Kidney (tissue), 14 donors: ENCODE measurements around the gene REEP6. TPM values are rescaled to one million over a fixed set of nuclear protein-coding genes. Genes with fewer than 3 reads are reported as not detected.
"Not testable (repeated sequence)": the region's sequence is repeated elsewhere in the genome, so short reads cannot be mapped to it uniquely, and the experiment has no call there.

ENCODE experiments used
- DNase-seq, 5 donors: peaks; one replicate each; pipeline ENCODE4 v3.0.0-alpha.2; 2013 to 2020
- FAIRE-seq: peaks from 2 replicates; lab custom pipeline; 2012; peaks lifted over from hg19 to GRCh38; lab: Jason Lieb, UNC
- H3K27ac ChIP-seq, 2 donors: one replicate each; pipeline ENCODE4 v1.7.0; 2013; ENCODE audit warnings: low read depth in 2 of 2, low read length in 2 of 2, inconsistent platforms in 1 of 2
- H3K27me3 ChIP-seq: one replicate; pipeline ENCODE4 v1.7.1; 2013; ENCODE audit warnings: low read length, inconsistent platforms; ENCODE audit not compliant: control insufficient read depth, insufficient read depth
- H3K36me3 ChIP-seq, 3 donors: one replicate each; pipeline versions ENCODE4 v1.7.0 to v1.7.1; 2013; ENCODE audit warnings: low read length in 3 of 3, control low read depth in 1 of 3, inconsistent platforms in 1 of 3; ENCODE audit not compliant: insufficient read depth in 3 of 3, control insufficient read depth in 2 of 3
- H3K4me1 ChIP-seq, 3 donors: one replicate each; pipeline versions ENCODE4 v1.7.0 to v1.7.1; 2013; ENCODE audit warnings: low read length in 3 of 3, inconsistent platforms in 1 of 3, low read depth in 1 of 3; ENCODE audit not compliant: control insufficient read depth in 2 of 3, insufficient read depth in 2 of 3
- H3K4me3 ChIP-seq, 3 donors: one replicate each; pipeline versions ENCODE4 v1.7.0 to v1.8.1; 2013; ENCODE audit warnings: low read length in 3 of 3, control low read depth in 1 of 3, inconsistent platforms in 1 of 3
- H3K9ac ChIP-seq, 3 donors: one replicate each; pipeline versions ENCODE4 v1.7.0 to v1.7.1; 2013; ENCODE audit warnings: low read length in 3 of 3, control low read depth in 1 of 3, inconsistent platforms in 1 of 3
- H3K9me3 ChIP-seq, 3 donors: one replicate each; pipeline versions ENCODE4 v1.7.0 to v1.7.1; 2013; ENCODE audit warnings: low read length in 3 of 3, control low read depth in 1 of 3, inconsistent platforms in 1 of 3; ENCODE audit not compliant: control insufficient read depth in 2 of 3, insufficient read depth in 1 of 3
- intact Hi-C: fragments of 100-400 bp; cut with DNase I; formaldehyde crosslinking; loops from one replicate; pipeline ENCODE4 v1.11.1; 2022
- polyA plus RNA-seq: library from polyadenylated mRNA; stranded (reverse); fragments of 350-450 nt; fragmentation: Illumina TruSeq; extraction: RNeasy Lipid Tissue Mini Kit (QIAGEN cat#74804); gene quantifications from one replicate; pipeline ENCODE4 v1.2.3, GENCODE V29; 2014; ENCODE audit warnings: low read depth, low replicate concordance; ENCODE audit not compliant: insufficient read depth
- total RNA-seq: library from RNA; stranded (reverse); fragmentation: NEBNext Ultra II Directional; extraction: Animal tissue kit (Norgen Biotek cat#: 25700); gene quantifications from one replicate; pipeline ENCODE4 v1.2.1, GENCODE V29; 2021
- TF ChIP-seq, protein P1 (sequence below): IDR thresholded peaks from 3 replicates; pipeline ENCODE4 v1.5.1; 2012; ENCODE audit warnings: mild to moderate bottlenecking, moderate library complexity, borderline replicate concordance; ENCODE audit not compliant: insufficient read depth; ENCODE audit errors: extremely low read depth
- donor health status: control.
- donor health status: control.
- donor health status: control.
- donor health status: control.
- donor health status: control.
- donor health status: DM: yes; HTN: yes; CAD: no.
- donor health status: Normal renal cell carcinoma (clear cell type).

Gene REEP6
- total and polyA plus RNA-seq, 2 donors from 2014 or later = 9.6 to 60.0 TPM

DNA sequence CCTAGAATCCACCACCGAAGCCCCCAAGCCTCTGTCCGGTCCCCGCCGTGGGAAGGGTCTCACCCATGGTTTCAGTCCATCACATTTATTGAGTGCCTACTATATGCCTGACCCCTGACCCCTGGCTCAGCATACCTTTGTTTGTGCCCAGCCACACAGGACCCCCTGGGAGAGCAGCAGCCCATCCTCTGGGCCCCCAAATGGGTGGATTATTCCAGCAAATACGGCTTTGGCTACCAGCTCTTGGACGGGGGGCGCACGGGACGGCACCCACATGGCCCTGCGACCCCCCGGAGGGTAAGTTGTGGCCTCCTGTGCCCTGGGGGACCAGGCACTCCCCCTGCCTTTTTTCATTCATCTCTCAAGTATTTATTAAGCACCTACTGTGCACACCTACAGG, 40.6 kb downstream of the REEP6 start:
- Histone ChIP-seq H3K27ac (no peak overlapping the region), H3K27me3 (no peaks in the 10 kb centered on the region), H3K9ac (no peak overlapping the region), H3K4me1 (no peaks in the 10 kb centered on the region), H3K9me3 (no peaks in the 10 kb centered on the region), H3K4me3 (no peak overlapping the region), H3K36me3 (no peaks in the 10 kb centered on the region)
- TF ChIP-seq, protein P1, sequence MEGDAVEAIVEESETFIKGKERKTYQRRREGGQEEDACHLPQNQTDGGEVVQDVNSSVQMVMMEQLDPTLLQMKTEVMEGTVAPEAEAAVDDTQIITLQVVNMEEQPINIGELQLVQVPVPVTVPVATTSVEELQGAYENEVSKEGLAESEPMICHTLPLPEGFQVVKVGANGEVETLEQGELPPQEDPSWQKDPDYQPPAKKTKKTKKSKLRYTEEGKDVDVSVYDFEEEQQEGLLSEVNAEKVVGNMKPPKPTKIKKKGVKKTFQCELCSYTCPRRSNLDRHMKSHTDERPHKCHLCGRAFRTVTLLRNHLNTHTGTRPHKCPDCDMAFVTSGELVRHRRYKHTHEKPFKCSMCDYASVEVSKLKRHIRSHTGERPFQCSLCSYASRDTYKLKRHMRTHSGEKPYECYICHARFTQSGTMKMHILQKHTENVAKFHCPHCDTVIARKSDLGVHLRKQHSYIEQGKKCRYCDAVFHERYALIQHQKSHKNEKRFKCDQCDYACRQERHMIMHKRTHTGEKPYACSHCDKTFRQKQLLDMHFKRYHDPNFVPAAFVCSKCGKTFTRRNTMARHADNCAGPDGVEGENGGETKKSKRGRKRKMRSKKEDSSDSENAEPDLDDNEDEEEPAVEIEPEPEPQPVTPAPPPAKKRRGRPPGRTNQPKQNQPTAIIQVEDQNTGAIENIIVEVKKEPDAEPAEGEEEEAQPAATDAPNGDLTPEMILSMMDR = no peak
- intact Hi-C loops = no loop called here
- no peak for FAIRE-seq
- DNase-seq = no peak

- H3K9ac ChIP-seq = no peak overlapping the region
- H3K4me3 ChIP-seq = no peak overlapping the region
- intact Hi-C loops = no loop called here
- H3K36me3 ChIP-seq = no peaks in the 10 kb centered on the region
- TF ChIP-seq, protein P1 = no peak
- H3K4me1 ChIP-seq = no peaks in the 10 kb centered on the region
- no peaks in the 10 kb centered on the region for H3K27me3 ChIP-seq
- FAIRE-seq (no peak), DNase-seq (no peak)
- no peak overlapping the region for H3K27ac ChIP-seq
- H3K9me3 ChIP-seq = no peaks in the 10 kb centered on the region
Observed at GRCh38 chr19:1532003-1532402, 41.0 kb downstream of the REEP6 start.

DNA sequence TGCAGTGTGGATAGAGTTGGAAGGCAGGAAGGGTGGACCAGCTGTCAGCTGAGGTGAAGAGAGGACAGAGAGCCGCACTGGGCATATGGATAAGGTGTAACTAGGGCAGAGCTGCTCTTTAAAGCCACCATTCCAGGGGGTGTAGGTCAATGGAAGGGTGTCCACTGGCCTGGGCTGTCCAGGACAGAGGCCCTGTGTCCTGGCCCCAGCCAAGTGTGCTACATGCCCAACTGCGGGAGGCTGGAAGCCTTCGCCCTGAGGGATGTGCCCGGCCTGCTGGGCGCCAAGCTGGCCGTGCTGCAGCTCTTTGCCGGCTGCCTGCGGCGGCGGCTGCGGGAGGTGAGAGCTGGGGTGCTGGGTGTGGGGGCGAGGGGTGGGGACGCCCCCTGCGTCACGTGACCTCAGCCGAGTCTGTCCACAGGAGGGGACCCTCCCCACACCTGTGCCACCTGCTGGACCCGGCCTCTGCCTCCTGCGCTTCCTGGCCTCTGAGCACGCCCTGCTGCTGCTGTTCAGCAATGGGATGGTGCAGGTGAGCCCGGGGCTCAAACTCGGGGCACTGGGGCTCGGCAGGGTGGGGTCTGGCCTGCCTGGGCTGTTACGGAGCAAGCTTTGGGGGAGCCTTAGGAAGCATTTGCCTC, 42.6 kb downstream of the REEP6 start:
- TF ChIP-seq, protein P1 = no peak
- Histone ChIP-seq H3K27ac (no peak overlapping the region), H3K9ac (no peak overlapping the region), H3K4me1 (no peaks in the 10 kb centered on the region), H3K36me3 (no peaks in the 10 kb centered on the region), H3K9me3 (no peaks in the 10 kb centered on the region), H3K4me3 (no peak overlapping the region), H3K27me3 (no peaks in the 10 kb centered on the region)
- DNase-seq = no peak
- intact Hi-C loops = no loop called here
- FAIRE-seq = no peak

DNA sequence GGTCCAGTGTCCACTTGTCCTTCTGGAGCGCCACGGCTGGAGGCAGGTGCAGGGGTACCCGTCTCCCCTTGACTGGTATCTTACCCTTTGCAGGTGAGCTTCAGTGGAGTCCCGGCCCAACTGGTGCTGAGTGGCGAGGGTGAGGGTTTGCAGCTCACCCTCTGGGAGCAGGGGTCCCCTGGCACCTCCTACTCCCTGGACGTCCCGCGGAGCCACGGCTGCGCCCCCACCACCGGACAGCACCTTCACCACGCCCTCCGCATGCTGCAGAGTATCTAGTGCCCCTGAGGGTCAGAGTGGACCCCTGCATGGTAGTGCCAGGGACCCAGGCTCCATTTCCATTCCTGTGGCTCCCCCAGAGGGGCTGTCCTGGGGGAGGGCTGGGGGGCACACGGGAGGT, 44.0 kb downstream of the REEP6 start:
- no peak overlapping the region for H3K27ac ChIP-seq
- intact Hi-C loops = no loop called here
- H3K27me3 ChIP-seq = no peaks in the 10 kb centered on the region
- FAIRE-seq (no peak), DNase-seq (no peak)
- H3K36me3 ChIP-seq = no peaks in the 10 kb centered on the region
- H3K4me3 ChIP-seq = no peak overlapping the region
- no peaks in the 10 kb centered on the region for H3K4me1 ChIP-seq
- TF ChIP-seq, protein P1 = no peak
- H3K9ac ChIP-seq = no peak overlapping the region
- no peaks in the 10 kb centered on the region for H3K9me3 ChIP-seq

- H3K36me3 ChIP-seq, H3K4me3 ChIP-seq, H3K4me1 ChIP-seq, H3K27me3 ChIP-seq, H3K9ac ChIP-seq, FAIRE-seq, H3K27ac ChIP-seq, DNase-seq, H3K9me3 ChIP-seq, intact Hi-C loops: not testable (repeated sequence)
Observed at GRCh38 chr19:1535699-1536098, 44.7 kb downstream of the REEP6 start.
